Measurements from ENCODE around the gene TRPT1.
A peak's percentile ranks its signal among the peaks of the same experiment; 100 is the strongest.
"Not testable (repeated sequence)": the region's sequence is repeated elsewhere in the genome, so short reads cannot be mapped to it uniquely, and the experiment has no call there.

Gene TRPT1

DNA sequence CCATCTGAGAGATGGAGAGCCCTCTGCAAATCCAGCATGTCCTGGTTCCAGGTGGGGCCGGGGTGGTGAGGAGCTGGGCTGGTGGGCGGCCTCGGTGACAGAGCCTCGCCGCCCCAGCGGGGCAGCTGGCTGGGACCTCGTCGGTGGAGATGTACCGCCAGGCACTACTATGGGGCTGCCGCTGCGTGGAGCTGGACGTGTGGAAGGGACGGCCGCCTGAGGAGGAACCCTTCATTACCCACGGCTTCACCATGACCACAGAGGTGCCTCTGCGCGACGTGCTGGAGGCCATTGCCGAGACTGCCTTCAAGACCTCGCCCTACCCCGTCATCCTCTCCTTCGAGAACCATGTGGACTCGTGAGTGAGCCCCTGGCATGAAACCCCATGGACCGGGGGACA, 32.4 kb upstream of the TRPT1 start:
- no peak for DNase-seq

DNA sequence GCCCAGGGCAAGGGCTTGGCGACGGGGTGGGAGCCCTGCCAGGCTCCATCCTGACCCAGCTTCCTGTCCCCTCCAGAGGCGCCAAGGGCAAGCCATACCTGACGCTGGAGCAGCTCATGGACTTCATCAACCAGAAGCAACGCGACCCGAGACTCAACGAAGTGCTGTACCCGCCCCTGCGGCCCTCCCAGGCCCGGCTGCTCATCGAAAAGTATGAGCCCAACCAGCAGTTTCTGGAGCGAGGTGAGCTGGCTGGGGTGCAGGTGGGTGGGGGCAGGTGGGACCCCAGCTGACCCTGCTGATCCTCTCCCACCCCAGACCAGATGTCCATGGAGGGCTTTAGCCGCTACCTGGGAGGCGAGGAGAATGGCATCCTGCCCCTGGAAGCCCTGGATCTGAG, 30.3 kb upstream of the TRPT1 start:
- DNase-seq = no peak

DNA sequence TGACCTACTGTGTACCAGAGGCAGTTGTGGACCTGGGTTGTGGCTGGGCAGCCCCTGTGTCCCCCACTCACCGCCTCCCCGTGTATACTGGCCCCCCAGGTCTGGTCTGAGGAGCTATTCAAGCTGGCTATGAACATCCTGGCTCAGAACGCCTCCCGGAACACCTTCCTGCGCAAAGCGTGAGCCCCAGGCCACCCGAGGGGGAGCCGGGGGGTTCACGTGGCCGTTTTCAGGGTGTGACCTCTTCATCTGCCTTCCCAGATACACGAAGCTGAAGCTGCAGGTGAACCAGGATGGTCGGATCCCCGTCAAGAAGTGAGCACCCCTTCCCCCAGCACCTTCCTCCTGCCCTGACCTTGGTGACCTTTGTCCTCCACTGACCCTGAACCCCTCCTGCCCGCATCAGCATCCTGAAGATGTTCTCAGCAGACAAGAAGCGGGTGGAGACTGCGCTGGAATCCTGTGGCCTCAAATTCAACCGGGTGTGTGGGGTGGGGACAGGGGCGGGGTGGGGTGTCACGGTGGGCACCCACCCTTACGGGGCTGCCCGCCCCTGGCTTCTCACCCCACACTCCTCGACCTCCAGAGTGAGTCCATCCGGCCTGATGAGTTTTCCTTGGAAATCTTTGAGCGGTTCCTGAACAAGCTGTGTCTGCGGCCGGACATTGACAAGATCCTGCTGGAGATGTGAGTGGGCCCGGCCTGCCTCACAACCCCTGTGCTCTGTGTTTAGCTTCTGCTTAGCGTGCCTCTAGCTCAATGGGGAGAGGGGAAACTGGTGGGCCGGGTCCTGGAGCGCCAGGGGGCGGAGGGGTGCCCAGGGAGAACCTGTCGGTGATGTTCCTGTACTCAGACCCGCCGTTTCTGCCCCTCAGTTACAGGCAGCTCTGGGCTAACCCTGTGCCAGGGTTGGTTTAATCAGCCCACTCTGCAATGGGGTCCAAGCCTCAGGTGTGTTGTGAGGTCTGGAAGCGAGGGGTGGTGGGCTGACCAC, 29.4 kb upstream of the TRPT1 start:
- DNase-seq = no peak

DNA sequence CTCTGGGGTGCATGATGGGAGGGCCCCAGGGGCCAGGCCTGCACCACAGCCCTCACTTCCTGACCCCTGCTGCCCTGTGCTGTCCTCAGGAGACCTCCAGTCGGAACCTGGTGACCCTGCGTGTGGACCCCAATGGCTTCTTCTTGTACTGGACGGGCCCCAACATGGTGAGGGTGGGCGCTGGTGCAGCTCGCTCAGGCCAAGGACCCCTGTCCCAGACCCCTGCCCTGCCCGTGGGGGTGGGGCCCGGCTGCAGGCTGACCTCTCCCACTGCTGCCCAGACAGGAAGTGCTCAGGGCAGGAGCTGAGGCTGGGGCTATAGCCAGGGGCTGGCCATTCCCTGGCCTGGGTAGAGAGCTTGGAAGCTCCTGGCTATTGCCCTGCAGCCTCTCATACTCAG, 28.3 kb upstream of the TRPT1 start:
- DNase-seq = no peak

DNA sequence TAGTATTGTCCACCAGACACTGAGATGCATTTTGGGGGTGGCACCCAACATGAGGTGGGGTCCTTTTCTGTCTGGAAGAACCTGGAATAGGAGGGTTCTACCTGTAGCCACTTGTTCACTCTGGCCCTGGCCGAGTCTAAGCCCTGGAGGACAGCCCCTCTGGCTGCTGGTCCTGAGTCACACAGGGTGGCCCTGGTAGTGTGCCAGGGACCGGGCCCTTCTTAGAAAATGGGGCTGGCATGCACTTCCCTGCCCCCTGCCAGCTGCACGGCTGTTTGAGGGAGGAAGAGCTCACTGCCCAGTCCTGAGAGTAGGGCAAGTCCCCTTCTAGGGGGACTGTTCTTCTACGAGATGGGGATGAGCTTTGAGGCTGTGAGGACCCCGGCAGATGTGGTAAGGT, 27.5 kb upstream of the TRPT1 start:
- no peak for DNase-seq

DNA sequence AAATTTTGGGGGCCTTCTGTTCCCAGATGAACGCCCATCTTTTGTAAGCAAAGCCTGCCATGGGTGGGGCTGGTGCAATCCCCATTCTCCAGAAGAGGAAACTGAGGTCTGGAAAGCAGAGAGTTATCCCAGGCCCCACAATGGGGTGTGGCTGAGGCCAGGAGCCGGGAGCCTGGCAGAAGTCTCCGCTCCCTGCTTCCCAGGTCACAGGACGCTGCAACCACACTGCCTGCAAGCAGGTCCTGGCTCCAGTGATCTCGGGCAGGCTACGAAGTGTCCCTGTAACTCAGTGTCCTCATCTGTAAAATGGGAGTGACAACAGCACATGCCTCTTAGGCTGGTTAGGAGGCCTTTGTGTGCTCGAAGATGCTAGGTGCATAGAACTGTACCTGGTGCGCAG, 27.1 kb upstream of the TRPT1 start:
- DNase-seq = no peak

DNA sequence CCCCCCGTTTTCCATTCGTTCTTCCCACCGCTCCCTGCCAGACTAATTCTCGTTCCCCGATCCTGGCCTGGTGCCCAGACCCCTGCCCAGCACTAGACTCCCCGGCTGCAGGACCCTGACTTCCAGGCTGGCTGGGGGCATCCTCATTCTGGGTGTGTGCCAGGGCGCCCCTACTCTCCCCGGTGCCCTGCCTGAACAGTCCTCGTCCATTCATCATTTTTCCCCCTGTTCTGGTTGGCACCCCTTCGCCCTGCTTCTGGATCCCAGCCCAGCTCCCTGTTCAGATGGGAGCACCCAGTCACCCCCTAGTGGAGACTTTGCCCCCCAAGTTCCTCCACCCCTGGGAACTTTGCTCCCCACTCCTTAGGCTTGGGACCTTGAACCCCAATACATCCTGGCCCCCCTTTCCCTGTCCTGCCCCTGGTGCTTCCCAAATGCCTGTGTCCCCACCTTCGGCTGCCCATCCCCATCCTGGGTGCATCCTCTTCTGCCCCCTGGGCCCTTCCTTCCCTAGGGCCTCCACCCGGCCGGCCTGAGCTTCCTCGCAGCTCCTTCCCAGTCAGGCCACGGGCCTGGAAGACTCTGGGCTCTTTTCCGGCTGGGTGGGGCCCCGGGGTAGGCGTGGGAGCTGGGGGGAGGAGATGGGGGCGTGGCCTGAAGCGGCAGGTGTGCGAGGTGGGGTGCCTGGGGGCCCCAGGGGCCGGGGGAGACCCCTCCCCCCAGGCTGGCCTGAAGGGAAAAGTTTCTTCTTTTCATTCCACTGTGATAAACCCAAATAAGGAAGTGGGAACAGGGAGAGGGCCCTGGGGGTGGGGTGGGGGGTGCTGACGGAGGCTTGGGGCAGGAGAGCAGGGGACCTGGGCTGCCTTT, 26.3 kb upstream of the TRPT1 start:
- peak; percentile 74 for DNase-seq

DNA sequence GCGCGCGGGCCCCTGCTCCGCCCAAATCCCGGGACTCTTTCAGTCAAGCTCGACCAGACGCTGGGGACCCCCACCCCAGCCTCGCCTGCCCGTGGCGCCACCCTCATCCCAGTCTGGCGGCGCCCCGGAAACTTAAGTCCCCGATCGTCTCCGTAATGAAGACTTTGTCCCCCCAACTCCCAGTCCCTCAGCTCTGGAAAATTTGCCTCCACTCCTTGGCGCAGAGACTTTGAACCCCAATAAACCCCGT, 25.7 kb upstream of the TRPT1 start:
- DNase-seq = no peak

DNA sequence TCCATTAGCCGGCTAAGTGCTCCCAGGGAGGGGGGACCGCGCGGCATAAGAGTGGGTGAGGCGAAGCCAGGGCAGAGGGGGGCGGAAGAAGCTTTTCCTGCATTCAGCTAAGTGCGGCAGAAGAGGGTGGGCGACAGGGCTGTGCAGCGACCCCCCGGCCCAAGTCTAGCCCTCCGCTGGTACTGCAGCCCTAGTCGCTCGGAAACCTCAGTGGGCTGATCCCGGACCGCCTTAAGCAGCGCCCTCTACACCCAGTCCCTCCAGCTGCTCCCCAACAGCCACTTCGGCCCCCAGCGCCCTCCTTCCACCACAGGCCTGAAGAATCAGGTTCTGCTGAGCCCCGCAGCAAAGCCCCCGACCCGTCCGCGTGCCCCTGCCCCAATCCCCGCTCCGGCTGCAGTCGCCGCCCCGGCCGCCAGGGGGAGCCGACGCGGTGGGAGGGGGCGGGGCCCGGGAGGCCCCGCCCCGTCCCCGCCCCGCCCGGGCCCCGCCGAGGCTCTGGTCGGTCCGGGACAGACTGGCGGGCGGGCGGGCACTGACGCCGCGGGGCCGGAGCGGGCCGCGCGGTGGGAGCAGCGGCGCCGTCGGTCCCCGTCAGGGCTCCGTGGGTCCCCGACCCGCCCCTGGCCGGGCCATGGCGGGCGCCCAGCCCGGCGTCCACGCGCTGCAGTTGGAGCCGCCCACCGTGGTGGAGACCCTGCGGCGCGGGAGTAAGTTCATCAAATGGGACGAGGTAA, 25.2 kb upstream of the TRPT1 start, which contains the start of gene PLCB3:
Gene PLCB3, plus strand, starts transcription at position 515 of the 737 bp plus-strand sequence. Its CDS starts 120 bp downstream, at position 635.
- peak; percentile 77 for DNase-seq

DNA sequence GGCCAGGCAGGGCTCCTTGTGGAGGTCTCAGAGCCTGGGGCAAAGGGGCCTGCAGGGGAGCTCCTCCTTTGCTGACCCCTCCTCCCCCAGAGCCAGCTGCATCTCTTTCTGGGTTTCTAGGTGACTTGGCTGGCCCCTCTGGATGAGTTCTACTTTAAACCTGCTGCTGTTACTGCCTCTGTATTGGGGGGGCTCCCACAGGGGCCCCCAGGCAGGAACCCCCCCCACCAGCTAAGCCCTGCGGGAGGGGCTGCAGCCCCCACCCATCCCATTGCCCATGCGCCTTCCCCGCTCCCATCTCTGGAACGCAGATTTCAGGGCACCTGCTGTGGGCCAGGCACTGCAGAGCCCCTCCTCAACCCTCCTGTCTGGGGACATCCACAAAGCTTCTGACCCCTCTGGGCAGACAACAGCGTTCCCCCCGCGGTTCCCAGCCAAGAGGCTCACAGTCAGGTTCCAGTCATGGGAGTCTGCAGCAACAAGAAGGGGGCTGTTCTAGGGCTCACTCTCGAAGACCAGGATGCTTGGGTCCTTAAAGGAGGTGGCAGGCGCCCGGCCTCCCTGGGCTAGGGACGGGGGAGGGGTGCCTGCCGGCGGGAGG, 24.5 kb upstream of the TRPT1 start:
- peak; percentile 83 for DNase-seq

DNA sequence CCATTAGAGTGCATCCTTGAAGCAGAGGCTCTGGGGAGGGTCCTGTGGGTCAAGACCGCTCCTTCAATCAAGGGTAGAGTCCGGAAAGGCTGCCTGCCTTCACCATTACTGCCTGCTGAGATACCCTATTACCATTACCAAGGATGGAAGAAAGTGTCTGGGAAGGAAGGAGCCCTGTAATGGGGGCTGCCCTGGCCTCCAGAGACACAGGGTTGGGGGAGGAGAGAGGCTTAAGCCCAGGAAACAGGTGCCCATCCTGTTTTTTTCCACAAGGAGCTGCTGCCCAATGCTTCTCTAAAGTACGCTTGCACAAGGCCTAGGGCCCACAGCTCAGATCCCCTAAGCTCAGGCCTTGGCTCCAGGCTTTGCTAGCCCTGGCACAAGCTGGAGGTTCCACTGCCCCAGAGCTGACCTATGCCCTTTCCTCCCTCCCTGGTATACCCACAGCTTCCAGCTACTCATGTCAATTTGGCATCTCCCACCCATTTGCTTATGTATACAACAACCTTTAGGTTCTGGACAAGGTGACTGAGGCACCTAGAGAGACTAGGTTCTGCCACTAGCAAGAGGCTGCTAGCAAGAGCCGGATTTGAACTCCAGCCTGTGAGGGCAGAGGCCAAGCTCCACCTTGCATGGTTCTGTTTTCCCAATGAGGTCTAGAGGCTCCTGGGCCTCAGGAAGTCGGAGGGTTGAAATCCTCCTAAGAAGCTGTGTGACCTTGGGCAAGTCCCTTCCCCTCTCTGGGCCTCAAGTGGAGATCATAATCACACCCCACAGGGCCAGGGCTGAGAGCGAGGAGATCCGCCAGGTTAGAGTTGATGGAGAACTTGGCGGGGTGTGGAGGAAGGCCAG, 23.8 kb upstream of the TRPT1 start:
- no peak for DNase-seq

DNA sequence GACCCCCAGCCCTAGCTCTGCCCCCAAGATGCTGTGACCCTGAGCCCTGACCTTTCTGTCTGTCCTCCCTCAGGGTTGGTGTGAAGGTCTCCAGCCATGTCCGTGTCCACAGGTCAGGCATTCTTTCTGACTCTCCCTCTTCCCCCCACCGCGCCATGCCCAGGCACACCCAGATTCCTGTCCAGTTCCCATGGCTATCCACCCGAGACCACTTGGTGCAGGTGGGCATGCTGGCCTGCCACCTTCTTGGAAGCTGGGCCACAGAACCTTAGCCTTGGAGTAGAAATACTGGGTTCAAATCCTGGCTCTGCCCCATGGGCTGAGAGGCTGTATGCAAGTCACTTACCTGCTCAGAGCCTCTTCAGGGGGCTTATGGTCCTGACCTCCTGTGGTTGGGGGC, 23.1 kb upstream of the TRPT1 start:
- no peak for DNase-seq

DNA sequence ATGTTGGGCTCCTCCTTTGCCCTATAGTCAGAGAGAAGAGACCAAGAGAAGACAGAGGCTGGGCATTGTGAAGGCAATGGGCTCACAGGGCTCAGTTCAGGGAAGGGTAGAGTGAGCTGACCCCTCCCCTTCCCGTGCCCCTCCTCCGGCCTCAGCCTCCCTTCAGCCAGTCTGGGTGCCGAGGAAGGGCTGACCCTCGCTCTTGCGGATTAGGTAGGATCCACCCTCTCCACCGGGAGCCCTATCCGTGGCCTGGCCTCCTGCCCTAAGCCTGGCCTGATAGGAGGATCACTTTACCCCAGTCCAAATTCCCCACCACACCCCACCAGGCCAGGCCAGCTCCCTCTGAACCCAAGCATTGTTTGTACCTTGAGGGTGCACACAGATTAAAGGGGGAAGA, 22.6 kb upstream of the TRPT1 start:
- DNase-seq = no peak

DNA sequence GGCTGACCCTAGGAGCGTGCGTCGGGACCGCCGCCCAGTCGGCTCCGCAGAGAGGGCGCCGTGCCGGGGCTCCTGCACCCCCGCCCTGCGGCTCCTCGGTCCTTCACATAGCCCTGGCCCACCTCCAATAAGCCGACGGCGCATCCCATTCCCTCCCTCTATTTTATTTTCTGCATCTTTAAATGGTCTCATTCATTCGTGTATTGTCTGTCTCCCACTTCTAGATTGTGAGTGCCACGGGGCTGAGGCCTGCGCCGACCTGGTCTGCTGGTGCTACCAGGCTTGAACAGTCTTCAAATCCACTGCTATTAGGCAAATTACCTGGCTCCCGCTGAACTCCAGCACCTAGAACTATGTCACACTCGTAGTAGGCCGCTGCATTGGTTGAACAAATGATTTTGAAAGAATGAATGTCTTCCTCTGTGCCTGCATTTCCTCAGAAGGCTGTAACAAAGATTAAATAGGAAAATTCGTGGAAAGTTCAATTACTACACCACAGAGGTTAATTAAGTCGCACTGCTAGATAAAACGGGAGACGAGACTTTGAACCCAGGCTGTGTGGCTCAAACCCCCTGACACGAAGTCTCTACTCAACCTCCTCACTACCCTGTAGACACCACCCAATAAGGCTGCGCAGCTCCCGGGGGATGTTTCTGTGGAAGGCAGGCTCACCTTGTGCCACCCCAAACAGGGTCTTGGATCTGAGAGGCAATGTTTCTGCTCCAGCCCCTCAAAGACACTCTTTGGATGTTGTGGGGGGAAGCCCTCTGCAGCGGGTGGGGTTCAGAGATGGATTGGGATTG, 21.9 kb upstream of the TRPT1 start:
- DNase-seq = no peak

DNA sequence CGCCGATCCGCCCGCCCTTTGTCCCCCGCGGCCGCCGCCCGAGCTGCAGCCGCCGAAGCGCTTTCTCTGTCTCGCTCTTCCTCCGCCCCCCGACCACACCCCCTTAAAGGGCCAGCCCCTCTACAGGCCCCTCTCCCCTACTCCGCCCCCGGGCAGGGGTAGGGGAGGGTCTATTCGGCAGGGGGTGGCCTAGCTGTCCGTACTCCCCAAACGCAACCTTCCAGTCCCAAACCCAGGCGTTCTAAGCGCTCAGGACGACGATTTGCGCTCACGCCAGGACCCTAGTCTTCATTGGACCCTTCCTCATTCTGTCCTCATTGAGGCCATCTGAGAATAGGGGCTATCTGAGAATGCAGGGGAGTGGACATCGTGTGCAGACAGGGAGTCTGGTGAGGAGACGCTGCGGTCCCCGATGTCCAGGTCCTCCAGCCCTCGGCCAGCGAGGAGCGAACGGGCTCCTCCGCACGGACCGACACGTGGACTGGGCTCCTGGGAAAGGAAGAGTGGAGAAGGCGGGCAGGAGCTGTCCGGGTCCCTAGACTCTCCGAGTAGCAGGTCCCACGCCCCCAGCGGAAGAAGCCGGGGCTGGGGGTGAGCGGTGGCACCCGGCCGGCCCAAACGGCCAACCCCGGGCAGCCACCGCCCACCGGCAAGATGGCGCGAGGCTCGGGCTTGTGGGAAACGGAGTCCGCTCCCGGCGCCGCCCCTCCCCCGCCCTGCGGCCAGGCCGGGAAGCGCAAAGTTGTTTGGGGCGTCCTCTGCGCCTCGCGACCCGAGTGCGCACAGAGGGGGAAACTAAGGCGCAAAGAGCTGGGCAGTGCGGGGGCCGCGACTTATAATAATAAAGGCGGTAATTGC, 21.1 kb upstream of the TRPT1 start, which contains the start of gene PPP1R14B:
Gene PPP1R14B, minus strand, starts transcription at position 73 of the 858 bp plus-strand sequence. CDS start 270 bp downstream, outside the sequence.
- peak; percentile 96 for DNase-seq

DNA sequence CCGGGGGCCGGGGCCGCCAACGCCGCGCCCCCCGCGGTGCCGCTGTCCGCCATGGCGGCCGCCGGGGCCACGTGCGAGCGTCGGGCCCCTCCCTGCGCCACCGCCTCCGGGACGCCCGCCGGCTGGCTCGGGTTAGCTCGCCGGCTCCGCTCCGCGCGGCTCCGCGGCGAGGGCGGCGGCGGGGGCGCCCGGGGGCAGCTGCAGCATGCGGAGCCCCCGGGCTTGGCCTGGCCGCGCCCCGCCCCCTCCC, 20.6 kb upstream of the TRPT1 start:
- not testable (repeated sequence) for DNase-seq

DNA sequence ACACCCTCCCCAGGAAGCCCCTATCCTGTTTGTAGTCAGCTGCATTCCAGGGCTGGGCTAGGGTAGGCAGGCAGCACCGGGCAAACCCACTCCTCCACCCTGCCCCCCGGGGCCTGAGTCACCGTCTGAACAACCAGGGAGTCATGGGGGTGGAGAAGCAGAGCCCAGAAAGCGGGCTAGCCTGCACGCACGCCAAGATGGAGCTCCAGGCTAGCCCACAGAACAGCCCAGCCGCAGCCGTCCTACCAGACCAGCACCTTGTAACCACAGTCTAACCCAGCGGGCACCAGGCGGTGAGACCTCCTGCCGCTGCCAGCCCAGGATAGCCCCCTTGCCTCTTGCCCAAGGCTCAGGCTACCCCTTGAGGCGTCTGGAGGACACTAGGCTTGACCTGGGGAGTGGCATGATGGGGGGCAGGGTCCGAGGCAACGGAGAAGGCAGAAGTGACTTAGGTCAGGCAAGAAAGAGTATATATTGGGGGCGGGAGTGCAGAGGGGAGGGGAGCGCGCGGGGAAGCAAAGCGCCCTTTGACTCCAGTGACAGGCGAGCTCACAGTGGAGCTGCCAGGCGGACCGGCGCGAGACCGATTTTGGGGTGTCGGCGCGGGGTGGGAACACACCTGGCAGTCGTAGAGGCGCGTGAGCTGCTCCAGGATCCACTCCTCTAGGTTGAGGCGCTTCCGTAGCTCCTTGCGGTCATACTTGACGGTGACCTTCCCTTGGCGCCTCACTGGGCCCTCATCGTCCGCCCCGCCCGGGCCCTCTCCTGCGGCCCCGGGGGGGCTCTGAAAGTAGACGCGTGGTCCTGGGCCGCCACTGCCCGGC, 20.0 kb upstream of the TRPT1 start:
- DNase-seq = peak; percentile 86

DNA sequence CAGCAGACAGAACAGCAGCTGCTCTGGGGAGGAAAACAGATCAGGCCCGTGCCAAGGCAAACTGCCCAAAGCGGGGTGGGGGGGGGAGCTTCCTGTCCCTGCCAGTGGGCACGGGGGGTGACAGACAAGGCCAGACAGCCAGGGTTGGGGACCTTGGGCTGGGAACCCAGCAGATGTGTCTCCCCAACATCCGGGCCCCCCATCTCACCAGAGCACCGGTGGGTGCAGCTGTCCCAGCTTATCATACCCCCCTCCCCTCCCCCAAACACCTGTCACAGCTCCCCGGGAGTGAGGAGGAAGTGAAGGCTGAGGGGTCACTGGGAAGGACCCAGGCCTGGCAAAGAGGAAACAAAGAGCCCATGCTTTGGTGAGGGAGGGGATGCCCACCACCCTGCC, 19.4 kb upstream of the TRPT1 start:
- peak; percentile 77 for DNase-seq

DNA sequence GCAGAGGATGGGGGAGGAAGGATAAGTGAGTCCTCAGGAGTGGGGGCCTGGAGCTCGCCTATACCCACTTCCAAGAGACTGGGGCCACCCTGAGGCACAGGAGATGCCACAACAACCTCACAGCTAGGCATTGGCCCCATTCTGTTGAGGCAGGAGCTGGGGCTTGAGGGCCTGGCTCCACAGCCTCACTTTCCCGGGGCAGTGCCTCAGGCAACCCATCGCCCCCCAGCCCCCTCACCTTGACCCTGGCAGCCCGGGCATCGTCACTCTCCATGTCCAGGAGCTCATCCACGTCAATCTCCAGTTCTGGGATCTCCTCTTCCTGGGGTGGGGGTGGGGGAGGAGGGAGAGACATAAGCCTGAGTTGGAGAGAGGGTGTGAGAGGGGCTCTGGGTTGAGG, 19.0 kb upstream of the TRPT1 start:
- DNase-seq = no peak
